ENCODE data around the gene OBSCN.

GRCh38 chr1:228335406-228336307, 127.8 kb downstream of the OBSCN start:
- TF ChIP-seq, protein P1, sequence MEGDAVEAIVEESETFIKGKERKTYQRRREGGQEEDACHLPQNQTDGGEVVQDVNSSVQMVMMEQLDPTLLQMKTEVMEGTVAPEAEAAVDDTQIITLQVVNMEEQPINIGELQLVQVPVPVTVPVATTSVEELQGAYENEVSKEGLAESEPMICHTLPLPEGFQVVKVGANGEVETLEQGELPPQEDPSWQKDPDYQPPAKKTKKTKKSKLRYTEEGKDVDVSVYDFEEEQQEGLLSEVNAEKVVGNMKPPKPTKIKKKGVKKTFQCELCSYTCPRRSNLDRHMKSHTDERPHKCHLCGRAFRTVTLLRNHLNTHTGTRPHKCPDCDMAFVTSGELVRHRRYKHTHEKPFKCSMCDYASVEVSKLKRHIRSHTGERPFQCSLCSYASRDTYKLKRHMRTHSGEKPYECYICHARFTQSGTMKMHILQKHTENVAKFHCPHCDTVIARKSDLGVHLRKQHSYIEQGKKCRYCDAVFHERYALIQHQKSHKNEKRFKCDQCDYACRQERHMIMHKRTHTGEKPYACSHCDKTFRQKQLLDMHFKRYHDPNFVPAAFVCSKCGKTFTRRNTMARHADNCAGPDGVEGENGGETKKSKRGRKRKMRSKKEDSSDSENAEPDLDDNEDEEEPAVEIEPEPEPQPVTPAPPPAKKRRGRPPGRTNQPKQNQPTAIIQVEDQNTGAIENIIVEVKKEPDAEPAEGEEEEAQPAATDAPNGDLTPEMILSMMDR (IDR thresholded peaks at IDR 0.05) = no peak
- TF ChIP-seq POLR2A (IDR thresholded peaks at IDR 0.05) = no peak

Measured in adrenal gland (tissue), 5 donors.